GM13977 (cell line): ENCODE measurements around the gene CHN2.

Experiments used
- DNase-seq: peaks from one replicate; pipeline ENCODE4 v3.0.0; 2012; ENCODE audit warnings: low spot score
- in situ Hi-C: fragments of 300-500 bp; cut with MboI; formaldehyde crosslinking; loops from one replicate; pipeline ENCODE4 v1.12.0; 2022; ENCODE audit warnings: low sequenced_read_pairs, low pct_unique_long_range_greater_than_20kb, mixed read lengths, inconsistent platforms; ENCODE audit not compliant: unreplicated experiment
- TF ChIP-seq, protein P1 (sequence below): IDR thresholded peaks from 2 replicates; pipeline ENCODE4 v1.5.1; 2012; ENCODE audit warnings: mild to moderate bottlenecking, control low read depth; ENCODE audit not compliant: insufficient read depth; ENCODE audit errors: extremely low read depth, missing control alignments

The CHN2 gene

DNA sequence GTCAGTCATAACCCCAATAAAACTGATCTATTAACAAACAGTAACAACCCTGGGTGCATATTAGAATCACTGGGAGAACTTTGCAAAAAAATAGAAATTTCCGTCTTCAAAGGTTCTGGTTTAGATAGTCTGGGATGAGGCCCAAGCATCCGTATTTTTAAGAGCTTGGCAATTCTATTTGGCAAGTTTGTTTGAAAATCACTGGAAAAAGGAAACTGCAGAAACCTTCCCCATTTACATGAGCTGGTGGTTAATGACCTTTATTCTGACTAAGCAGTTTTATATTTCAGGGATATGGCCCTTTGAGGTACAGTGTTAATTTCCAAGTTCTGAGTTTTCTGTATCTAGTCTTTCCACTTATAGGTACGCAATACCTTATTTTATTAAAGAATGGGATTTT is 253.3 kb downstream of the CHN2 start:
- no peak for DNase-seq
- in situ Hi-C loops = no loop called here
- TF ChIP-seq, protein P1, sequence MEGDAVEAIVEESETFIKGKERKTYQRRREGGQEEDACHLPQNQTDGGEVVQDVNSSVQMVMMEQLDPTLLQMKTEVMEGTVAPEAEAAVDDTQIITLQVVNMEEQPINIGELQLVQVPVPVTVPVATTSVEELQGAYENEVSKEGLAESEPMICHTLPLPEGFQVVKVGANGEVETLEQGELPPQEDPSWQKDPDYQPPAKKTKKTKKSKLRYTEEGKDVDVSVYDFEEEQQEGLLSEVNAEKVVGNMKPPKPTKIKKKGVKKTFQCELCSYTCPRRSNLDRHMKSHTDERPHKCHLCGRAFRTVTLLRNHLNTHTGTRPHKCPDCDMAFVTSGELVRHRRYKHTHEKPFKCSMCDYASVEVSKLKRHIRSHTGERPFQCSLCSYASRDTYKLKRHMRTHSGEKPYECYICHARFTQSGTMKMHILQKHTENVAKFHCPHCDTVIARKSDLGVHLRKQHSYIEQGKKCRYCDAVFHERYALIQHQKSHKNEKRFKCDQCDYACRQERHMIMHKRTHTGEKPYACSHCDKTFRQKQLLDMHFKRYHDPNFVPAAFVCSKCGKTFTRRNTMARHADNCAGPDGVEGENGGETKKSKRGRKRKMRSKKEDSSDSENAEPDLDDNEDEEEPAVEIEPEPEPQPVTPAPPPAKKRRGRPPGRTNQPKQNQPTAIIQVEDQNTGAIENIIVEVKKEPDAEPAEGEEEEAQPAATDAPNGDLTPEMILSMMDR = no peak

DNA sequence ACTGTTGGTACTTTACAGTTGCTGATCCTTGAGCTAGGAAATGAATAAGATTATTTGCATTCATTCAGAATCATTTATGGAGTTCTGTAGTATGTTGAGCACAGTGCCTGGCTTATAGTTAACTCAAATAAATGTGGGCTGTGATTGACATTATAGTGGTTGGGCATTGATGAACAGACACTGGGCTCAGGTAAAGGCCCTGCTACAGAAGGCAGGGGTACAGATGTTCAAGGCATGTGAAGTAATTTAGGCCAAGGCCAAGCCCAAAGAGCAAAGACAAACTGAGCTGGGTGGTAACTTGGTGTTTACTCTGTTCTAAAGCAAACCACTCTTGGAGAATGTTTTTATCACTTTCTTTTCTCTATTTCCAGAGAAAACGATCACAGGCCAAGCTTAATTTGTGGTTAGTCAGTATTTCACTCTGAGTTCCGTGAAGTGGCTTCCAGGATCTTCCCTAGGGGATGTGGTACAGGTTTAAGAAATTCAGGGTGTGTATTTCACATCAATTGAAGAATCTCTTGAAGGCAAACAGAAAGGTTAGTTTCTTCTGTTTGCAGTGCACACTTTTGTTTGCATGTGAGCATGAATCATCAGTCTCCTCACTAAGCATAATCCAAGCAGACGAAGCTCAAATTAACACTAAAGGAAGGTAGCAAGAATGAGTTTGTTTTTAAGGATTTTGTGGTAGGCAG is 255.1 kb downstream of the CHN2 start:
- TF ChIP-seq, protein P1 = no peak
- DNase-seq = no peak
- in situ Hi-C loops = no loop called here

DNA sequence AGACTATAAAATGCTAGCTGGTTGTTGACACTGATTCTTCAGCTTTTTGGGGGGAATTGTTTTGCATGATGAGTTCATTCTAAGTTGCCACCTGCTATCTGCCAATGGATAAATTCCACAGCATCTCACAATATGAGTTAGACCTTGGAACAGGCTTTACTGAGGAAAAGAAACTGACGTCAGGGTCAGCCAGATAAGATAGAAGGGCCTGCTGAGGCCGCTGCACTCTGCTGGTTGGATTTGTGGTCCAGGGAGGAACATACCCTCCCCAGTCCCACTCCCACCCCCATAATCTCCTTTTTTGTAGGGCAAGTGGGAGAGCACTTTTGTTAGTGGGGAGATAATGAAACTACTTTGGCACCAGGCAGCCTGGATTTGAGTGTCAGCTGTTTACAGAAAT is 258.4 kb downstream of the CHN2 start:
- no peak for DNase-seq
- in situ Hi-C loops = no loop called here
- TF ChIP-seq, protein P1 = no peak

DNA sequence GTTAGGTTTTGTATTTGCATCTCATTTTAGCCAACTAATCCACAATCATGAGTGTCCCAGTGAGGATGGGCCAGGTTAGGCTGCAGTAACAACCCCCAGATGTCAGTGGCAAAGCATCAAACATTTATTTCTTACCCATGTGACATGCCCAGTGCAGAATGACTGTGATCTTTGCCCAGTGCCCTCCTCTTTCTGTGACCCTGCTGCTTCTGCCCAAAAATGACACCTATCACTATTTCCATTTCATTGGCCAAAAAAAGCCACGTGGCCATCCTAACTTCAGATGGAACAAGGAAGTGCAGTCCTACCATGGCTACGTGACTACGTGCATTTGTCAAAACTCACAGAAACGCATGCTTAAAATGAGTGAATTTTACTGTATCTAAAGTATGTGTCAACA is 259.9 kb downstream of the CHN2 start:
- in situ Hi-C loops = no loop called here
- TF ChIP-seq, protein P1 = no peak
- no peak for DNase-seq

DNA sequence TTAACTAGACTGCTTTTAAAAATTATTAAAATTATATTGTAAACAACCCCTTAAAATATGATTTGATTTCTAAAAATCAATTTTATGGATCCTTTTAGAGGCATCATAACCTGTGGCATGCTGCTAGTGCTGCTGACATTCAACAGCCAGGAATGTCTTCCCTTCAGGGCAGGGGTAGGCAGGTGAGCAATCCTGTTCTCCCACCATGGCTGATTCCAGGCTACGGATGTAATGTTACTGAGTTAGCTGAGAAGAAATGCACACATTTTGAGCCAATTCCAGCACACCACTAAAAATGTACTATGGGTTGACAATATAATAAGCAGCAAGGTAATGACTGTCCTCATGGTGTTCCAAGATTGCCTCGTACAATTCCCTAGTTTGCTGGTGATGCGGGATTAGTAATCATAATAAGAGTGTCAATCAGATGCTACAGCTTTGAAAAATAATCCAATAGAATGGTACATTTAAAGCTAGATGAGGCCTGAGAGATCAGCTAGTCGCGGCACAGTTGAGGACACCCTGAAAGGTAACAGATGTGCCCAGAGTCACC is 260.4 kb downstream of the CHN2 start:
- DNase-seq = no peak
- TF ChIP-seq, protein P1 = no peak
- in situ Hi-C loops = no loop called here

DNA sequence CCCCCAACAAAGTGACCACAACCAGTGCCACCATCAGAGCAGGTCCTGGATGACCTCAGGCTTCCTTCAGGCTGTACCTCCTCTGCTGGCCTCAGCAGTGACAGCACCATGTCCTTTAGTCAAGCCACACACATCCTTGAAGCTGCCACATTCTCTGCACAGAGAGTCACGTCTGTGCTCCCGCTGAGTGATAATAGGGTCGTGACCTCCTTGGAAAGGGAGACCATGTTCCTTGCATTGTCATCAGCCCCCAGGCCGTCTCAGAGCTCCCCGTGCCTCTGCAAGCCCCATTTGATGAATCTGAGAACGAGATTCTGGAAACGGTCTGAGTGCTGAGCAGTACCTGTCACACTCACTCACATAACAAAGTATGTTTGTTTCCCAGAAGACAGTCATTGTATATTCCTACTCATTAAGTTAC is 262.6 kb downstream of the CHN2 start:
- TF ChIP-seq, protein P1 = no peak
- in situ Hi-C loops = no loop called here
- DNase-seq = no peak
